GM12878 (cell line): Measurements from ENCODE around the gene SNCAIP. TPM values are rescaled to one million over a fixed set of nuclear protein-coding genes. Genes with fewer than 3 reads are reported as not detected.

Experiments used
- ATAC-seq: fragments of 200-7000 bp; cut with Tn5 transposase; 3 replicates; pipeline ENCODE4 v1.9.1; 2020; ENCODE audit warnings: mild to moderate bottlenecking, moderate library complexity
- BruUV-seq: library from RNA; stranded (reverse); fragments of 400-500 nt; replicated peaks from 2 replicates; lab custom pipeline; 2021; lab: Mats Ljungman, UMichigan
- CTCF ChIA-PET: fragments of 300-600 bp; sonication (Branson Sonifier 250); formaldehyde crosslinking; extraction: SDS; loops from one replicate; lab custom pipeline; 2021; ENCODE audit warnings: inconsistent platforms; lab: Yijun Ruan, JAX
- POLR2A ChIA-PET: fragments of 350-600 bp; formaldehyde crosslinking; extraction: SDS; loops from one replicate; lab custom pipeline; 2021; ENCODE audit warnings: inconsistent platforms; lab: Charles Lee
- RAD21 ChIA-PET: fragments of 300-600 bp; sonication (Branson Sonifier 250); formaldehyde crosslinking; loops from one replicate; lab custom pipeline; 2023; ENCODE audit warnings: antibody characterized with exemption; ENCODE audit not compliant: unreplicated experiment; lab: Charles Lee
- SMC1A ChIA-PET: fragments of 300-600 bp; sonication (Branson Sonifier 250); formaldehyde crosslinking; loops from one replicate; lab custom pipeline; 2023; ENCODE audit not compliant: unreplicated experiment, uncharacterized antibody; lab: Charles Lee
- DNase-seq: peaks from one replicate; pipeline ENCODE4 v3.0.0-alpha.2; 2011; ENCODE audit warnings: low read depth, low spot score
- FAIRE-seq: peaks from 3 replicates; lab custom pipeline; 2011; peaks lifted over from hg19 to GRCh38; lab: Jason Lieb, UNC
- H2AFZ ChIP-seq: 2 replicates; pipeline ENCODE4 v1.6.0; 2011; ENCODE audit warnings: low read depth, low read length, control low read depth; ENCODE audit not compliant: control insufficient read depth
- H3K27ac ChIP-seq: 2 replicates; pipeline ENCODE4 v1.5.1; 2011; ENCODE audit warnings: control low read depth; ENCODE audit not compliant: control insufficient read depth, insufficient read depth
- H3K27me3 ChIP-seq, 2 experiments: replicated peaks in 1 of 2; 2 replicates each; pipeline versions ENCODE4 v1.6.0 to v1.6.1; 2011; ENCODE audit warnings: low read length in 1 of 2; ENCODE audit not compliant: control insufficient read depth in 2 of 2, insufficient read depth in 2 of 2
- H3K36me3 ChIP-seq, 2 experiments: 2 replicates each; pipeline ENCODE4 v1.5.1; 2011; ENCODE audit warnings: low read length in 1 of 2; ENCODE audit not compliant: control insufficient read depth in 2 of 2, insufficient read depth in 2 of 2
- H3K4me1 ChIP-seq: 2 replicates; pipeline ENCODE4 v1.6.1; 2011; ENCODE audit warnings: mild to moderate bottlenecking, low read length, moderate library complexity, mixed read lengths; ENCODE audit not compliant: control insufficient read depth, insufficient read depth
- H3K4me2 ChIP-seq: 2 replicates; pipeline ENCODE4 v1.6.0; 2011; ENCODE audit warnings: control low read depth; ENCODE audit not compliant: control insufficient read depth, insufficient read depth
- H3K4me3 ChIP-seq: fragments of 200-600 bp; sonication (generic); 2 replicates; pipeline ENCODE4 v1.5.1; 2016
- H3K79me2 ChIP-seq: 2 replicates; pipeline ENCODE4 v1.6.0; 2011; ENCODE audit warnings: low read length; ENCODE audit not compliant: control insufficient read depth, insufficient read depth
- H3K9ac ChIP-seq: 2 replicates; pipeline ENCODE4 v1.8.0; 2011; ENCODE audit warnings: low read length, control low read depth, mixed read lengths; ENCODE audit not compliant: control insufficient read depth, insufficient read depth
- H3K9me3 ChIP-seq: replicated peaks from 3 replicates; pipeline ENCODE4 v1.5.1; 2011; ENCODE audit warnings: mild to moderate bottlenecking, low read length; ENCODE audit not compliant: control insufficient read depth, insufficient read depth
- H4K20me1 ChIP-seq: 2 replicates; pipeline ENCODE4 v1.6.0; 2011; ENCODE audit not compliant: control insufficient read depth, insufficient read depth
- CHD1 ChIP-seq: IDR thresholded peaks from 2 replicates; pipeline ENCODE4 v1.6.1; 2012; ENCODE audit warnings: low read depth, low read length, improper control_type of control experiment
- DPF2 ChIP-seq: fragments of 450-650 bp; IDR thresholded peaks from 2 replicates; pipeline ENCODE4 v1.6.1; 2017; ENCODE audit warnings: mild to moderate bottlenecking
- JUND ChIP-seq: IDR thresholded peaks from 2 replicates; pipeline ENCODE4 v1.6.1; 2012; ENCODE audit warnings: low read depth, mild to moderate bottlenecking, low read length, improper control_type of control experiment, moderate library complexity
- KLF5 ChIP-seq: fragments of 450-650 bp; IDR thresholded peaks from 2 replicates; pipeline ENCODE4 v1.6.1; 2014; ENCODE audit warnings: mild to moderate bottlenecking; ENCODE audit not compliant: partially characterized antibody
- NFIC ChIP-seq: IDR thresholded peaks from 2 replicates; pipeline ENCODE4 v1.6.1; 2012; ENCODE audit warnings: low read depth, mild to moderate bottlenecking, inconsistent platforms, low read length, moderate library complexity
- PAX8 ChIP-seq: fragments of 450-650 bp; IDR thresholded peaks from 2 replicates; pipeline ENCODE4 v1.6.1; 2017; ENCODE audit warnings: mild to moderate bottlenecking, moderate library complexity
- POLR2AphosphoS2 ChIP-seq: IDR thresholded peaks from 2 replicates; pipeline ENCODE4 v1.6.1; 2011; ENCODE audit warnings: low read depth, mild to moderate bottlenecking, low read length, improper control_type of control experiment, moderate library complexity
- RB1 ChIP-seq: fragments of 450-650 bp; formaldehyde crosslinking; IDR thresholded peaks from 2 replicates; pipeline ENCODE4 v1.6.1; 2017; ENCODE audit warnings: mild to moderate bottlenecking, borderline replicate concordance
- SREBF1 ChIP-seq: IDR thresholded peaks from 2 replicates; pipeline ENCODE4 v1.6.1; 2012; ENCODE audit warnings: mild to moderate bottlenecking, low read length
- SREBF2 ChIP-seq: IDR thresholded peaks from 2 replicates; pipeline ENCODE4 v1.6.1; 2012; ENCODE audit warnings: mild to moderate bottlenecking, low read length
- ZNF217 ChIP-seq: fragments of 450-650 bp; IDR thresholded peaks from 2 replicates; pipeline ENCODE4 v1.6.1; 2017; ENCODE audit warnings: antibody characterized with exemption, mild to moderate bottlenecking
- ZNF24 ChIP-seq: fragments of 450-650 bp; IDR thresholded peaks from 2 replicates; pipeline ENCODE4 v1.6.1; 2017; ENCODE audit warnings: antibody characterized with exemption, mild to moderate bottlenecking
- ZNF274 ChIP-seq: IDR thresholded peaks from one replicate; pipeline ENCODE4 v1.8.0; 2011; ENCODE audit not compliant: insufficient read length, insufficient read depth
- WGBS: methylation state at CpG from one replicate; pipeline ENCODE4 v1.1.6; 2016; ENCODE audit warnings: low lambda C conversion rate; ENCODE audit not compliant: insufficient replicate concordance, insufficient coverage; ENCODE audit errors: missing lambda C conversion rate; 5-methylcytosine and 5-hydroxymethylcytosine counted together
- in situ Hi-C: fragments of 300-500 bp; cut with MboI; formaldehyde crosslinking; loops from 9 replicates; pipeline ENCODE4 v1.14.3; 2018; ENCODE audit warnings: mixed read lengths
- intact Hi-C: fragments of 100-400 bp; cut with micrococcal nuclease; formaldehyde crosslinking; loops from one replicate; pipeline ENCODE4 v1.14.2; 2022; ENCODE audit not compliant: unreplicated experiment
- polyA plus RNA-seq, 11 experiments: library from polyadenylated mRNA; depleted of rRNA in 4 of 11; unstranded in 6 of 11; stranded (reverse) in 5 of 11; fragments of >200 nt; fragmentation: Nextera tagmentation in 4 of 11; fragmentation: Illumina TruSeq in 1 of 11; extraction: Ambion mirVana in 4 of 11; extraction: Trizol in 1 of 11; gene quantifications; 1 replicate in 1 of 11; 2 replicates in 10 of 11; pipeline versions ENCODE4 v1.2.1 to v1.2.3, GENCODE V29; 2011 to 2016; ENCODE audit warnings: inconsistent platforms in 2 of 11, missing spikeins in 2 of 11, low read depth in 1 of 11
- total RNA-seq, 4 experiments: library from RNA; depleted of rRNA in 3 of 4; stranded (reverse); fragments of >200 nt in 3 of 4; fragmentation: Illumina TruSeq in 1 of 4; extraction: Trizol in 1 of 4; gene quantifications; 2 replicates each; pipeline versions ENCODE4 v1.2.1 to v1.2.3, GENCODE V29; 2013 to 2021
- TF ChIP-seq, protein P1 (sequence below): fragments of 450-650 bp; IDR thresholded peaks from 2 replicates; pipeline ENCODE4 v1.6.1; 2017; ENCODE audit warnings: mild to moderate bottlenecking, moderate library complexity
- TF ChIP-seq, protein P2 (sequence below): fragments of 450-650 bp; formaldehyde crosslinking; IDR thresholded peaks from 2 replicates; pipeline ENCODE4 v1.4.0; 2020; ENCODE audit warnings: mild to moderate bottlenecking, moderate library complexity
- TF ChIP-seq, protein P3 (sequence below): fragments of 450-650 bp; formaldehyde crosslinking; IDR thresholded peaks from 2 replicates; pipeline ENCODE4 v1.5.0; 2022; ENCODE audit warnings: mild to moderate bottlenecking, missing genetic modification characterization

SNCAIP gene
- total and polyA plus RNA-seq, 10 of the 15 experiments (the other 5 are each of a cell fraction or from before 2014, with no cell fraction given), result 0.03 to 0.62 (median 0.16) TPM; not detected in 1

- H3K36me3 ChIP-seq, result no peaks in the 10 kb centered on the region
- H3K4me3 ChIP-seq, result no peak overlapping the region
- no peak for FAIRE-seq
- ATAC-seq, result no peak
- no TSS peak for BruUV-seq
- ChIA-PET POLR2A (no interaction called here), SMC1A (no interaction called here), RAD21 (no interaction called here), CTCF (no interaction called here)
- in situ Hi-C loops (no loop called here), intact Hi-C loops (loop anchor here (5.0 kb wide), 1 partner anchor 73 kb away; no protein-coding TSS in a partner anchor)
- 35% methylated on average over 5 of the region's 5 CpGs for WGBS
- H3K9me3 ChIP-seq, result no peaks in the 10 kb centered on the region
- H3K4me2 ChIP-seq, result no peak overlapping the region
- DNase-seq, result no peak
- H3K27me3 ChIP-seq, result peaks cover 0 to 3% of the 10 kb centered on the region in 2 experiments; a peak in 1 of 4 replicates
- H3K27ac ChIP-seq, result no peak overlapping the region
- H3K9ac ChIP-seq, result no peak overlapping the region
- no peaks in the 10 kb centered on the region for H3K79me2 ChIP-seq
- no peaks in the 10 kb centered on the region for H4K20me1 ChIP-seq
- no peak overlapping the region for H2AFZ ChIP-seq
- no peaks in the 10 kb centered on the region for H3K4me1 ChIP-seq
- TF ChIP-seq, protein P1, sequence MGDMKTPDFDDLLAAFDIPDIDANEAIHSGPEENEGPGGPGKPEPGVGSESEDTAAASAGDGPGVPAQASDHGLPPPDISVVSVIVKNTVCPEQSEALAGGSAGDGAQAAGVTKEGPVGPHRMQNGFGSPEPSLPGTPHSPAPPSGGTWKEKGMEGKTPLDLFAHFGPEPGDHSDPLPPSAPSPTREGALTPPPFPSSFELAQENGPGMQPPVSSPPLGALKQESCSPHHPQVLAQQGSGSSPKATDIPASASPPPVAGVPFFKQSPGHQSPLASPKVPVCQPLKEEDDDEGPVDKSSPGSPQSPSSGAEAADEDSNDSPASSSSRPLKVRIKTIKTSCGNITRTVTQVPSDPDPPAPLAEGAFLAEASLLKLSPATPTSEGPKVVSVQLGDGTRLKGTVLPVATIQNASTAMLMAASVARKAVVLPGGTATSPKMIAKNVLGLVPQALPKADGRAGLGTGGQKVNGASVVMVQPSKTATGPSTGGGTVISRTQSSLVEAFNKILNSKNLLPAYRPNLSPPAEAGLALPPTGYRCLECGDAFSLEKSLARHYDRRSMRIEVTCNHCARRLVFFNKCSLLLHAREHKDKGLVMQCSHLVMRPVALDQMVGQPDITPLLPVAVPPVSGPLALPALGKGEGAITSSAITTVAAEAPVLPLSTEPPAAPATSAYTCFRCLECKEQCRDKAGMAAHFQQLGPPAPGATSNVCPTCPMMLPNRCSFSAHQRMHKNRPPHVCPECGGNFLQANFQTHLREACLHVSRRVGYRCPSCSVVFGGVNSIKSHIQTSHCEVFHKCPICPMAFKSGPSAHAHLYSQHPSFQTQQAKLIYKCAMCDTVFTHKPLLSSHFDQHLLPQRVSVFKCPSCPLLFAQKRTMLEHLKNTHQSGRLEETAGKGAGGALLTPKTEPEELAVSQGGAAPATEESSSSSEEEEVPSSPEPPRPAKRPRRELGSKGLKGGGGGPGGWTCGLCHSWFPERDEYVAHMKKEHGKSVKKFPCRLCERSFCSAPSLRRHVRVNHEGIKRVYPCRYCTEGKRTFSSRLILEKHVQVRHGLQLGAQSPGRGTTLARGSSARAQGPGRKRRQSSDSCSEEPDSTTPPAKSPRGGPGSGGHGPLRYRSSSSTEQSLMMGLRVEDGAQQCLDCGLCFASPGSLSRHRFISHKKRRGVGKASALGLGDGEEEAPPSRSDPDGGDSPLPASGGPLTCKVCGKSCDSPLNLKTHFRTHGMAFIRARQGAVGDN, result no peak
- TF ChIP-seq PAX8 (no peak), SREBF1 (no peak), CHD1 (no peak), DPF2 (no peak), JUND (no peak), NFIC (no peak), KLF5 (no peak), ZNF217 (no peak), POLR2AphosphoS2 (no peak), ZNF274 (no peak), SREBF2 (no peak), RB1 (no peak), ZNF24 (no peak)
- TF ChIP-seq, protein P2, sequence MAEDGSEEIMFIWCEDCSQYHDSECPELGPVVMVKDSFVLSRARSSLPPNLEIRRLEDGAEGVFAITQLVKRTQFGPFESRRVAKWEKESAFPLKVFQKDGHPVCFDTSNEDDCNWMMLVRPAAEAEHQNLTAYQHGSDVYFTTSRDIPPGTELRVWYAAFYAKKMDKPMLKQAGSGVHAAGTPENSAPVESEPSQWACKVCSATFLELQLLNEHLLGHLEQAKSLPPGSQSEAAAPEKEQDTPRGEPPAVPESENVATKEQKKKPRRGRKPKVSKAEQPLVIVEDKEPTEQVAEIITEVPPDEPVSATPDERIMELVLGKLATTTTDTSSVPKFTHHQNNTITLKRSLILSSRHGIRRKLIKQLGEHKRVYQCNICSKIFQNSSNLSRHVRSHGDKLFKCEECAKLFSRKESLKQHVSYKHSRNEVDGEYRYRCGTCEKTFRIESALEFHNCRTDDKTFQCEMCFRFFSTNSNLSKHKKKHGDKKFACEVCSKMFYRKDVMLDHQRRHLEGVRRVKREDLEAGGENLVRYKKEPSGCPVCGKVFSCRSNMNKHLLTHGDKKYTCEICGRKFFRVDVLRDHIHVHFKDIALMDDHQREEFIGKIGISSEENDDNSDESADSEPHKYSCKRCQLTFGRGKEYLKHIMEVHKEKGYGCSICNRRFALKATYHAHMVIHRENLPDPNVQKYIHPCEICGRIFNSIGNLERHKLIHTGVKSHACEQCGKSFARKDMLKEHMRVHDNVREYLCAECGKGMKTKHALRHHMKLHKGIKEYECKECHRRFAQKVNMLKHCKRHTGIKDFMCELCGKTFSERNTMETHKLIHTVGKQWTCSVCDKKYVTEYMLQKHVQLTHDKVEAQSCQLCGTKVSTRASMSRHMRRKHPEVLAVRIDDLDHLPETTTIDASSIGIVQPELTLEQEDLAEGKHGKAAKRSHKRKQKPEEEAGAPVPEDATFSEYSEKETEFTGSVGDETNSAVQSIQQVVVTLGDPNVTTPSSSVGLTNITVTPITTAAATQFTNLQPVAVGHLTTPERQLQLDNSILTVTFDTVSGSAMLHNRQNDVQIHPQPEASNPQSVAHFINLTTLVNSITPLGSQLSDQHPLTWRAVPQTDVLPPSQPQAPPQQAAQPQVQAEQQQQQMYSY, result no peak
- TF ChIP-seq, protein P3, sequence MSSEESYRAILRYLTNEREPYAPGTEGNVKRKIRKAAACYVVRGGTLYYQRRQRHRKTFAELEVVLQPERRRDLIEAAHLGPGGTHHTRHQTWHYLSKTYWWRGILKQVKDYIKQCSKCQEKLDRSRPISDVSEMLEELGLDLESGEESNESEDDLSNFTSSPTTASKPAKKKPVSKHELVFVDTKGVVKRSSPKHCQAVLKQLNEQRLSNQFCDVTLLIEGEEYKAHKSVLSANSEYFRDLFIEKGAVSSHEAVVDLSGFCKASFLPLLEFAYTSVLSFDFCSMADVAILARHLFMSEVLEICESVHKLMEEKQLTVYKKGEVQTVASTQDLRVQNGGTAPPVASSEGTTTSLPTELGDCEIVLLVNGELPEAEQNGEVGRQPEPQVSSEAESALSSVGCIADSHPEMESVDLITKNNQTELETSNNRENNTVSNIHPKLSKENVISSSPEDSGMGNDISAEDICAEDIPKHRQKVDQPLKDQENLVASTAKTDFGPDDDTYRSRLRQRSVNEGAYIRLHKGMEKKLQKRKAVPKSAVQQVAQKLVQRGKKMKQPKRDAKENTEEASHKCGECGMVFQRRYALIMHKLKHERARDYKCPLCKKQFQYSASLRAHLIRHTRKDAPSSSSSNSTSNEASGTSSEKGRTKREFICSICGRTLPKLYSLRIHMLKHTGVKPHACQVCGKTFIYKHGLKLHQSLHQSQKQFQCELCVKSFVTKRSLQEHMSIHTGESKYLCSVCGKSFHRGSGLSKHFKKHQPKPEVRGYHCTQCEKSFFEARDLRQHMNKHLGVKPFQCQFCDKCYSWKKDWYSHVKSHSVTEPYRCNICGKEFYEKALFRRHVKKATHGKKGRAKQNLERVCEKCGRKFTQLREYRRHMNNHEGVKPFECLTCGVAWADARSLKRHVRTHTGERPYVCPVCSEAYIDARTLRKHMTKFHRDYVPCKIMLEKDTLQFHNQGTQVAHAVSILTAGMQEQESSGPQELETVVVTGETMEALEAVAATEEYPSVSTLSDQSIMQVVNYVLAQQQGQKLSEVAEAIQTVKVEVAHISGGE (CRISPR knock-in tag), result no peak
These were observed 178.7 kb downstream of the SNCAIP start for GRCh38 chr5:122490718-122491117.
